ENCODE measurements around the gene TLR2. TPM values are rescaled to one million over a fixed set of nuclear protein-coding genes. Genes with fewer than 3 reads are reported as not detected.

TLR2 gene
- total RNA-seq, 1 donor from 2014 or later, result 1.2 TPM

- DNase-seq (ENCODE audit: low read depth in 2 of 2), result no peak
These were observed 45.8 kb downstream of the TLR2 start for GRCh38 chr4:153729895-153730294.

DNA sequence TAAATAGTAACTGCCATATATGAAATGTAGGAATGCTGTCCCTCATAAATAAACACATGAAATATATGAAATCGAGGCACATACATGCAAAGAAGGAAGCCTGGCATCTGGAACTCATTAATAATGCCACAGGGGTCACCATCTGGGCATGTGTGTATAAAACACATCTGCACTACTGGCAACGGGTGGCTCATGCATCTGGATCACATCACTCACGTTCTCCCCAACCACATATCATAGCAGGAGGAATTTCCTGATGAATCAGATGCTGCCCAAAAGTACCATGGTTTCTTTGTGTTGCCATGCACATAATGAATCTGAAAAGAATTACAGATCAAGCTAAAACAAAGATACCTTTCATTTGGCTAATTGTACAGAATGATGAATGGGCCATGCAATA lies 47.2 kb downstream of the TLR2 start:
- peak in 1 of 2 donors; percentile 31 for DNase-seq (ENCODE audit: low read depth in 2 of 2)

DNA sequence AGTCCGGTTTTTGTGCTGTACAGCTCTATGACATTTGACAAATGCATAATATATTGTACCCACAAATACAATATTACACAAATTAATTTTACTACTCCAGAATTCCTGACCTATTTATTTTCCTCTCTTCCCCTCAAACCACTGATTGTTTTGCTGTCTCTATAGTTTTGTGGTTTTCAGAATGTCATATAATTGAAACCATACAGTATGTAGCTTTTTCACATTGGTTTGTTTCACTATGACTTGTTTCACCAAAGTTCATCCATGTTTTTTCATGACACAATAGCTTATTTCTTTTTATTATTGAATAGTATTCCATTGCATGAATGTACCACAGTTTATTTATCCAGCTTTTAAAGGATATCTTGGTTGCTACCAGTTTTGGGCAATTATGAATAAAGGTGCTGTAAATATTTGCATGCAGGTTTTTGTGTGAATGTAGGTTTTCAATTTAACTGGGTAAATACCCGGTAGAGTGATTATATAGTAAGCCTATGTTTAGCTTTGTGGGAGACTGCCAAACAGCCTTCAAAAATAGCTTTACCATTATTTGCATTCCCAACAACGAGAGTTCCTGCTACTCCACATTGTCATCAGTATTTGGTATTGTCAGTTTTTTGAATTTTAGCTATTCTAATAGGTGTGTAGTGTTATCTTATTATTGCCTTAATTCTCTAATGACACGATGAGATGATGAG lies 49.8 kb downstream of the TLR2 start:
- DNase-seq (ENCODE audit: low read depth in 2 of 2), result no peak

- no peak for DNase-seq (ENCODE audit: low read depth in 2 of 2)
These were observed 51.9 kb downstream of the TLR2 start for GRCh38 chr4:153735906-153736461.

DNA sequence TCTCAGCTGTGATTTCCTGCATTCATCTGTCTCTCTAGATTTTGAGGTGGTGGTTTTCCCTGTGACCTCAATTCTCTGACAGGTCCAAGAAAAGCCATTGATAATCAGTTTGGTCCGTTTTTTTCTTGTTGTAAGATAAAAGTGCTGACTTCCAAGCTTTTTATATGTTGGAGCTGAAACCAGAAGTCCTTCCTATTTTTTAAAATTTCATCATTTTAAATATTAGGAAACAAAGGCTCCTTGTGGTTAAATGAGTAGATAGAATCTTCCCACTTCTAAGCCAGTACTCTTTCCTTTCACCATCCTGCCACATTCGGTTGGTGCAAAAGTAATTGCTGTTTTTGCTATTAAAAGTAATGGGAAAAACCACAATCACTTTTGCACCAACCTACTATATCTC lies 57.5 kb downstream of the TLR2 start:
- no peak for DNase-seq (ENCODE audit: low read depth in 2 of 2)

- DNase-seq (ENCODE audit: low read depth in 2 of 2), result no peak
These were observed 61.6 kb downstream of the TLR2 start for GRCh38 chr4:153745651-153746050.

GRCh38 chr4:153747406-153747955 lies 63.4 kb downstream of the TLR2 start:
- no peak for DNase-seq (ENCODE audit: low read depth in 2 of 2)

DNA sequence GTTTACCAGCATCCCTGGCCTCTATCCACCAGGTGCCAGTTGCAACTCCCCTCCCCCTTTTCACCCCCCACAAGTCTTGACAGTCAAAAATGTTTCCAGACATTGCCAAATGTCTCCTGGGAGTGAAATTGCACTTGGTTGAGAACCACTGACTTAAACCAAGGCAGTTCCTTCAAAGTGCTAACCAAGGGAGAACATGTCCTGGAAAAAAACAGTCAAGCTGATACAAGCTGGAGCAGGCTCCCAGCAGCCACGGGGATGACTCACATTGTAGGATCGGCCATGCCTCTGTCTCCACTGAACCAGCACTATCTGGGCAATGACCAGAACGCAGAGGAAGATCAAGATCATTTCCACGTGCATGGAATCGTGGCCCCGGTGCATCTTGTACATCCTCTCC lies 64.3 kb downstream of the TLR2 start:
- peak; percentile 5 to 48 for DNase-seq (ENCODE audit: low read depth in 2 of 2)

- peak; percentile 76 to 78 for DNase-seq (ENCODE audit: low read depth in 2 of 2)
These were observed 66.2 kb downstream of the TLR2 start for GRCh38 chr4:153750197-153750817.

DNA sequence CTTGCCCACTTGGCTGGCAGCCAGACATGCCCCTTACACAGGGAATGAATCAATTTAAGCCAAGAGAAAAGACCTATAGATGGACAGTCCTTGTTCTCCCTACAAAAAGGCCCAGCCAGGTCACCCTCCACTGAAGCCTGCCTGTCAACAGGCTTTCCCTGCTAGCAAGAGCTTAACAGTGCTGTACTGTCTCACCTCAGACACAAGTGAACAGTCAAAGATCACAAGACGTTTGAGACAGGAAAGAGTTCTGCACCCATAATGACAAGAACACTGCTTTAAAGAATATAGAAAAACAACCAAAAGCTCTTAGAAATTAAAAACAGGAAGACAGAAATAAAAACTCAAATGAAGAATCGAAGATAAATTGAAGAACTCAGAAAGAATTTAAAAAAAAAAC lies 71.1 kb downstream of the TLR2 start:
- no peak for DNase-seq (ENCODE audit: low read depth in 2 of 2)

Other genes starting within 250 kb of the TLR2 start
- gene TMEM131L, start 217.9 kb upstream of the TLR2 start, total RNA-seq, result 11.7 and 12.6 TPM in 2 replicates
- gene RNF175, start 75.7 kb downstream of the TLR2 start, total RNA-seq, result under 0.01 and 0.20 TPM in 2 replicates
- gene SFRP2, start 104.8 kb downstream of the TLR2 start, total RNA-seq, result not detected in 2 replicates